Measurements from ENCODE around the gene ECM1.

Gene ECM1

DNA sequence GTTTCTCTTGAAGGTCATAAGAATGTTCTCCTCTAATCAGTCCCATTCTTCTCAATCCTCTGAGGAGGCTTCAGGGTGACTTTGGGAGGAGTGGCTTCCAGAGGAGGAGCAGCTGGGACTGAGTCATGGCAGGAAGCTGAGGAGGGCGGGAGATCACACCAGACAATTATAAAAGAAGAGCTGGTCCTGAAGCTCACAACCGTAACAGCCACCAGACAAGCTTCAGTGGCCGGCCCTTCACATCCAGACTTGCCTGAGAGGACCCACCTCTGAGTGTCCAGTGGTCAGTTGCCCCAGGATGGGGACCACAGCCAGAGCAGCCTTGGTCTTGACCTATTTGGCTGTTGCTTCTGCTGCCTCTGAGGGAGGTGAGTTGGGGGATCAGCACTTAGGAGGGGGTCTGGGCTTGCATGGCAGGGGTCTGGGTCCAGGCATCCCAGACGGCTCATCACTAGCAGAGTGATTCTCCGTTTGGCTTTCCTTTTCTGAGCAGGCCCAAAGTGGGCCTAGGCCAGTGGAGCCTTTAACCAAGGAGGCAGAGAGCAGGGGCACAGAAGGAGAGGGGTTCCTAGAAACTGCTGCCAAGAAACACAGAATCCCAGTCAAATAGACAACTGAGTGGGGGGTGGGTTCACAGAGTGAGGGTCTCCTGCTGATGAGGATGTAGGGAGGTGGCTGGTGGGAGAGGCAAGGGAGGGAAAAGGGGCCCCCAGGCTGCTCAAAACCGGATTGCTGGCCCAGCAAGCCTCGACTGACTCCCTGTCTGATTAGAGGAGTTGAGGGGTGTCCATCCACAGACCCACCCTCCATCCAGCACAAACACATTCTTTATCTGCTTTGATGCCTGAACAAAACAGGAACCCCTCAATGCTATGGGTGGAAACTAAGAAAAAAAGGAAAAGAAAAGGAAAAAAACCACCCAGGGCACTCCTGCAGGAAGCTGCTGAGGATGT lies at the start of gene ECM1:
Gene ECM1, plus strand, starts transcription at position 198 of the 953 bp plus-strand sequence. Its CDS starts 101 bp downstream, at position 299.
- DNase-seq (ENCODE audit: low spot score) = peak; percentile 91

DNA sequence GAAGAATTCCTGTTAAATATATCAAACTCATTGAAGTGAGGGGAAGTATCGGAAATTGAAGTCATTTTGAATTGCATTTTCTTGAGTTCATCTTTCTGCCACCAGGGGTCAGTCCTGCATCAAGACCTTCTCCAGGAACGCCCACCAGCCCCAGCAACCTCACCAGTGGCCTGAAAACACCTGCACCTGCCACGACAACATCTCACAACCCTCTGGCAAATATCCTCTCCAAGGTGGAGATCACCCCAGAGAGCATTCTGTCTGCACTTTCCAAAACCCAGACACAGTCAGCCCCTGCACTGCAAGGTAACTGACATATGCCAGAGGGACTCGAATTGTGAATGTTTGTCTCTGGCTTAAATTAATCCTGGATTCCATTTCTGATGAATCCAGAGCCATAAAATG lies 43.5 kb upstream of the ECM1 start:
- DNase-seq (ENCODE audit: low spot score) = peak; percentile 82

DNA sequence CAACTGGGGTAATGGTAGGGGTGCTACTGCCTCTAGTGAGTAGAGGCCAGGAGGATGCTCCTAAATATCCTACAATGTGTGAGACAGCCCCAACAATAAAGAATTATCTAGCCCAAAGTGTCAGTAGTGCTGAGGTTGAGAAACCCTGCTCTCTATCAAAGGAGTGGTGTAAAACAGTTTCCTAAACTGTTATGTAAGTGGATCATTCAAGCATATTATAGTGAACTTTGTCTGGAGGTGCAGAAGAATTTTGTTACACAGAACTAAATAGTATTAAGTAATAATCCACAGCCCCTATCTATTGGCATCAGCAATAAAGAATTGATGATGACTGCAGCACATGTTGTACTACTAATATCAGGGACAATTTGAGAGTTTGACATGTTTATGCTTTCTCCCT lies 40.9 kb upstream of the ECM1 start:
- no peak for DNase-seq (ENCODE audit: low spot score)

DNA sequence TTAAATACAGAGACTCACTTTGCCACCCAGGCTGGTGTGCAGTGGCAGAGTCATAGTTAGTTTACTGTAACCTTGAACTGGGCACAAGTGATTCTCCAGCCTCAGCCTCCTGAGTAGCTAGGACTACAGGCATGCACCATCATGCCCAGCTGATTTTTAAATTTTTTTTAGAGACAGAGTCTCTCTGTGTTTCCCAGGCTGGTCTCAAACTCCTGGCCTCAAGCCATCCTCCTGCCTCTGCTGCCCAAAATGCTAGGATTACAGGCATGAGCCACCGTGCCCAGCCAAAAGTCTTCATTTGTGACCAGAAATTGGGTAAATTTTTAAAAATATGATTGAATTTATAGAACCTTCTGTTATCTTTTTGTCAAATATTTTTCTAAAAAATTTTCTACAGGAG lies 38.6 kb upstream of the ECM1 start:
- DNase-seq (ENCODE audit: low spot score) = no peak

- no peak for DNase-seq (ENCODE audit: low spot score)
Observed at GRCh38 chr1:150472601-150473200, 35.2 kb upstream of the ECM1 start.

GRCh38 chr1:150473659-150474058 lies 34.2 kb upstream of the ECM1 start:
- no peak for DNase-seq (ENCODE audit: low spot score)

DNA sequence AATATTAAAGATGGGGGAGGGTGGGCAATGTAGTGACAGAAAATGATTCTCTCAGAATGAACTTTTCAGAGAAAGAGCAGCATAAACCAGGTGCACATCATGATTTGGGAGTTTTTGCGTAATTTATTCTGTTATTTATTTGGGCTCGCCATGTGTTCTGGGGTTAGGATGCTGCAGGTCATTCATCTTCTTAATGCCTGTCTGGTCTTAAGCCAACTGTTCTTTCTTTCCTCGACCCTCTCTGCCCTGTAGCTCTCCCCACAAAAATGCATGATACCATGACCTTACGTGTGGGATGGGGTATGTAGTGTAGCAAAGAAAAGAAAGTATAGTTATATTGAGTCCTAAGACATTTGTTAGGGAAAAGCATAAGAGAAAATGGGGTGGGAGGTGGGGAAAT lies 33.0 kb upstream of the ECM1 start:
- no peak for DNase-seq (ENCODE audit: low spot score)

DNA sequence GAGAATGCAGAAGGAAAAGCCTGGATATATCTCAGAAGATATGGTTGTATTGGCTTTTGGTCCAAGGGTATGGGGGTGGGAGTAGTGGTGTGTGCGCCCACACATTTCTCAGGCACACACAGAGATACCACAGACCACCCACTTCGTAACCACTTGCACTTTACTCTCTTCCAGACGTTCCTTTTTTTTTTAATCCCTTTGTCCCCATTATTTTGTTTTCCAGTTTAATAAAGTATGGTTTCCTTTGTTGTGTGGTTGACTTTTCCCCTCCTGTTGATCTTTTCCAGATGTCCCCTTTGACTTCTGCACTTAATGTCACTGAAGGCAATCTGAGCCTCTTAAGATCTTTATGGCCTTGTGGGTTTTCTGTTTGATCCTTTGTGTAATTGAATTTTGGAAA lies 31.2 kb upstream of the ECM1 start:
- no peak for DNase-seq (ENCODE audit: low spot score)

DNA sequence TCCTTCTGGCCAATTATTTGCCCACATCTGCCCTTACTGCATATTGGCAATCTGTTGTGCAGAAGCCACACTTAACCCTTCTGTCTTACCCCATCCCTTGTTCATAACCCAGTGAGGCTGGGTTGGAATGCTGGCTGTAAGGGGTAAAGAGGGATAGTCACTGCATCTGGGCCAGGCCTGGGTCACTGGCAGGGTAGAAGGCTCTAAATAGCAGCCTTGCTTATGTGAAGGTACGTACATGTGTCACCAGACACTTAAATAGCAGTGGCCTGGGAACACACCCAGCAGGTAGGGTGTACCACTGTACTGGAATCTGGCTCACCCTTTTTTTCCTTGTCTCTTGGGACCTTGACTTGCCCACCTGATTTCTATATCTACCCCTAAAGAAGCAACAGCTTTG lies 30.6 kb upstream of the ECM1 start:
- no peak for DNase-seq (ENCODE audit: low spot score)

- DNase-seq (ENCODE audit: low spot score) = peak; percentile 16
Observed at GRCh38 chr1:150477733-150478132, 30.2 kb upstream of the ECM1 start.

DNA sequence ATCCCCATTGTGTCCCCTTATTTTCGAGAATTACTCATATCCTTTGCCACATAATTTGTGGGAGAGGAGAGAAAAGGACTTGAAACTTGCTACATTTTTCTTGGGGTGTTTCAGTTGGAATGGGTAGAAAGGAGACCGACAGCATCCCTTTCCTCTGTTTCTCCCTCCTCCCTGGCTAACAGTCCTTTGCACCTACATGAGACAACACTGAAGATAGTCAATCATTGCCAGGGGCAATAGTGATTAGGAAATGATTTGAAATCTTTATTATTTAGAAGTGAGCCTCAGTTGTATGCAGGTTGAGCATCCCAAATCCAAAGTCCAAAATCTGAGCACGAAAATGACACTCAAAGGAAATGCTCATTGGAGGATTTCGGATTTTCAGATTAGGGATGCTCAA lies 28.5 kb upstream of the ECM1 start:
- DNase-seq (ENCODE audit: low spot score) = no peak

GRCh38 chr1:150479927-150480352 lies 28.0 kb upstream of the ECM1 start:
- no peak for DNase-seq (ENCODE audit: low spot score)

GRCh38 chr1:150484431-150484830 lies 23.5 kb upstream of the ECM1 start:
- DNase-seq (ENCODE audit: low spot score) = peak; percentile 58

- peak; percentile 70 for DNase-seq (ENCODE audit: low spot score)
Observed at GRCh38 chr1:150484861-150485260, 23.0 kb upstream of the ECM1 start.

DNA sequence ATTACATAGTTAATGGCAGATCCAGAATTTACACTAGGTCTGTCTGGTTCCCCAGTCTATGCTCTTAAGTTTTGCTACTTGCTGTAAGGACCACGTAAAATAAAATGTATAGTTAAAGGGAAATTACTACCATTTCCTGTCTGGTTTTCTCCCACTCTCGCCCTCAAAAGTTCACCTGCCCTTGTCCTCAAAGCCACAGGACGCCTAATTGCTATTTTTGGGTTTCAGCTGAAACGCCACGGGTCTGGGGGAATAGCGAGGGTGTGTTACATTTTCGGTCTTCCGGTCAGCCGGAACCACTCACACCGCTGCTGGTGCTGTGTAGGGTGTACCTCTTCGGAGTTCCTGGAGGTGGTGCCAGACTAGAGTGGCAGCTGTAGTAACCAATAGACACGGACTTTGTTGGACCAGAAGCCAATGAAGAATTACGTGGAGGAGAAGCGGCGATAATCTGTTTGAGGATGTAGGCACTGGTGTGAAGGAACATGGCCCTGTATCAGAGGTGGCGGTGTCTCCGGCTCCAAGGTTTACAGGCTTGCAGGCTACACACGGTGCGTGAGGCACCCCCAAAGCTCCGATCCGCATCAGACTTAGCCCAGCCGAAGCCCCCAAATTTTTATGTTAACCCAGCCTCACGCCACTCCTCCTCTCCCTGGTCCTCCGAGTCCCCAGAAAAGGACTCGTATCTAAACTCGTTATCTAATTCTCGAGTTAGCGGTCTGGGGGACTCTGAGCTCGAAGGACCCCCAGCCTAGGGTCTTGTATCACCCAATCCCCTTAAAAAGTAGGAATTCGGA lies 20.7 kb upstream of the ECM1 start, which contains the start of gene TARS2:
Gene TARS2, plus strand, starts transcription at position 454 of the 797 bp plus-strand sequence. Its CDS starts 32 bp downstream, at position 486.
- DNase-seq (ENCODE audit: low spot score) = peak; percentile 97

DNA sequence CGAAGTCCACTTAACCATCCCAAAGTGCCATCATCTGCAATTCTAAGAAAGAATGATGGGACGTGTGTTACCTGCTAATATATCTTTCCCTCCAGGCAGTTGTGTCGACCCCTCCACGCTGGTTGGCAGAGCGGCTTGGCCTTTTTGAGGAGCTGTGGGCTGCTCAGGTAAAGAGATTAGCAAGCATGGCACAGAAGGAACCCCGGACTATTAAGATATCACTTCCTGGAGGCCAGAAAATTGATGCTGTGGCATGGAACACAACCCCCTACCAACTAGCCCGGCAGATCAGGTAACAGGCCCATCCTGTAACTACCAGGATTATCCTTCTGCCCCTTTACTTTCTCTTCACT lies 20.2 kb upstream of the ECM1 start:
- DNase-seq (ENCODE audit: low spot score) = no peak

DNA sequence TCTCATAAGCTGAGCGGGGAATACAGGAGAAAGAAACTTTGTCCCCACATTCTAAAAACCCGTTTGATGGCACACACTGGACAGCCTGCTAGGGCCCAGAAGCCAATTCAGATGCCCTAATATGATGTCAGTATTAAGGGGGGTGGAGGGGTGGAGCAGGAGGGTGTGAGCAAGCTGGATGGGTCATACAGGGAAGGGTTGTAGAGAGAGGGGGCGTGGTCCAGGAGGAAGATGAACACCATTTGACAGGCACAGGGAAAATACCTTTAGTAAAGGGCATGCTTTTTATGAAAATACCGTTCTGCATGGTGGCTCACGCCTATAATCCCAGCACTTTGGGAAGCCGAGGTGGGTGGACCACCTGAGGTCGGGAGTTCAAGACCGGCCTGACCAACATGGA lies 14.7 kb upstream of the ECM1 start:
- DNase-seq (ENCODE audit: low spot score) = no peak

- DNase-seq (ENCODE audit: low spot score) = no peak
Observed at GRCh38 chr1:150498342-150498741, 9.6 kb upstream of the ECM1 start.

DNA sequence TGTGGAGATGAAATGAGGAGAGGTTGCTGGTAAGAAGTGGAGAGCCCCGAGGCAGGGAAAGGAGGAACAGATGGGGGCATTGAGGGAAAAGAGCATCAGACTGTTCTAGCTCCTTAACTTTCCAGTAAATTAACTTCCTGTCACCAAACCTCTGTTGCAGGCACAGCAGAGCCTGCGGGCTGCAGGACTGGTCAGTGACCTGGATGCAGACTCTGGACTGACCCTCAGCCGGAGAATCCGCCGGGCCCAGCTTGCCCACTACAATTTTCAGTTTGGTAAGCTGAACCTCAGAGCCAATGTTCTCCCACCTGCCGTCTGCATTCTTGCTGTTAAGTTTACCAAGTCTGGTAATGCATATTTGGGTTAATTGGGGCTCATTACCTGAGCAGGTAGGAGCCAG lies 2.5 kb upstream of the ECM1 start:
- no peak for DNase-seq (ENCODE audit: low spot score)

DNA sequence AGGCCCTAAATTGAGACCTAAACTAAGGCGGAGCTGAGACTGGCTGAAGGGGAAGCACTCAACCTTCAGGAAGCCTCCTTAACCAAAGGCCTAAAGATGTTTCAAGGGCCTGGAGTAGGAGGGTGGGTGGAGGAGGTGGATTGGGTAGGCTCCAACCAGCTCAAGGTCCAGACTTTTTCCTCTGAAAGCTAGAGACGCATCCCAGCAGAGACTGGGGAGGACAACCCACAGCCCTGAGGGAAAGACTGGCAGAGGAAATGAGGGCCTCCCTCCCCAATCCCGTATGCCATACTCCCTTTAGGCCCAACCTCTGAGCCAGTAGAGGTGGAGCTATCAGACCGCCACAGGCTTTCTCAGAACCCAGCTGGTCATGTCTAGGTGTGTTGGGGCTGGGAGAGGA lies 1.1 kb downstream of the ECM1 start:
- peak; percentile 64 for DNase-seq (ENCODE audit: low spot score)

GRCh38 chr1:150511551-150511950 lies 3.6 kb downstream of the ECM1 start:
- no peak for DNase-seq (ENCODE audit: low spot score)

DNA sequence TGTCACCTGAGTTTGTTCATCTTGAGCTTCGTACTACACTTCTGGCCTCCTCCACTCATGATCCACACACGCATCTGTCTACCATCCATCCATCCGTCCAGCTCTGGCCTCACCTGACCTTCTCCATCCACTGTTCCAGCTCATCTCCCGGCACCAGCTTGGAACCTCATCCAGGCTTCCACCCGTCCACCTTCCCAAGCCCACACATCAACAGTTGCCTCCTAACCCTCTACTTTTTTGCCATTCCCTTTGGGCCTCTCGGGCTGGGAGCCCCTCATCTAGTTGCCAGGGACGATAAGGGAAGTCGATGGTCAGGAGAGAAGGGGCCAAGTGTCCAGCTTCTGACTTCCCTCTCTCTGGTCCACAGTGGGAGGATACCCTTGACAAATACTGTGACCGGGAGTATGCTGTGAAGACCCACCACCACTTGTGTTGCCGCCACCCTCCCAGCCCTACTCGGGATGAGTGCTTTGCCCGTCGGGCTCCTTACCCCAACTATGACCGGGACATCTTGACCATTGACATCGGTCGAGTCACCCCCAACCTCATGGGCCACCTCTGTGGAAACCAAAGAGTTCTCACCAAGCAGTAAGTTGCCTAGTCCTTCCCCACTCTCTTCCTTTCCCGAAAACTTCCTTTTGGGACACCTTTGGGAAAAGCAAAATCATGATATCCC lies 4.2 kb downstream of the ECM1 start:
- DNase-seq (ENCODE audit: low spot score) = no peak

All from GM03348 (cell line).